ENCODE results near the gene DGCR6. TPM values are rescaled to one million over a fixed set of nuclear protein-coding genes. Genes with fewer than 3 reads are reported as not detected.
A peak's percentile ranks its signal among the peaks of the same experiment; 100 is the strongest.
"Not testable (repeated sequence)": the region's sequence is repeated elsewhere in the genome, so short reads cannot be mapped to it uniquely, and the experiment has no call there.

DGCR6 gene
- 0.51 and 0.83 TPM in 2 replicates for total RNA-seq
- polyA plus RNA-seq = 0.56 and 0.77 TPM in 2 replicates
- polyA plus RNA-seq (2012) = 0.44 and 0.66 TPM in 2 replicates
- 2.7 TPM in 1 of 2 replicates, not detected in the other for polyA minus RNA-seq (ENCODE audit: low replicate concordance)

DNA sequence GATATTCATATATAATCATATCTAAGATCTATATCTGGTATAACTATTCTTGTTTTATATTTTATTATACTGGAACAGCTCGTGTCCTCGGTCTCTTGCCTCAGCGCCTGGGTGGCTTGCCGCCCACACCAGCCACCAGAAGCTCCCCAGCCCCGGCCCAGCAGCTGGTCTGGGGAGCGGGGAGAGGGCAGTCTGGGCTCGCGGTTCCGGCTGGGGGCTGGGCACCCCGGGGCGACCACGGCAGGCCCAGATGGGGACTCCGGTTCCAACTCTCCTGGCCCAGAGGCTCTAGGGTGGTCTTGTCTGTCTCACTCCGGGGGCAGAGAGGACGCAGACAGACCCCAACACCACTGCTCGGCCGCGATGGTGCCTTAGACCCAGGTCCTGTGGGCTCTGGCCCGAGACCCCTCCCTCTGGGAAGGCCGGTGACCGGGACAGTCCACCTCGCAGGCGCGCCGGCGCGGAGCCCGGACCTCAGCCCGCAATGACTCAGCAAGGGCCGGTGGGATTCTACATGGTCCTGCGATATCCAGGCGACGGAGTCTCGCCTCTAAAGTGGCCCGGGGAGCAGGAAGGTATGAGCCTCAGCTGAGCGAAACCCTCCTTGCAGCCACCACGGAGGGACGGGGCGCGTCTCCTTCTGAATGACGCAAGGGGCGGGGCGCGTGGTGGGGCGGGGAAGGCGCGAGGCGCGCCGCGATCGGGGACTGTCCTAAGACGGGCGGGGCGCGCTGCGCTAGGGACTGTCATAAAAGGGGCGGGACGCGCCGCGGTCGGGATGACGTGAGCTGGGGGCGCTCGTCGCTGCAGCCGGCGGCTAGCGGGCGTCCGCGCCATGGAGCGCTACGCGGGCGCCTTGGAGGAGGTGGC is at the start of gene DGCR6:
TSS of gene DGCR6 (plus strand) at position 781 of the 870 bp plus-strand sequence. CDS start at position 836, 55 bp downstream.
- H3K4me3 ChIP-seq (replicated peaks in 1 of 4; ENCODE audit: control extremely low read depth in 1 of 4, insufficient read depth in 1 of 4, low read depth in 3 of 4, low read length in 4 of 4) = no peak within 1 kb of the TSS
- H3K9ac ChIP-seq (ENCODE audit: insufficient read depth, low read length) = no peak within 1 kb of the TSS
- H2AFZ ChIP-seq (ENCODE audit: low read length) = no peak within 1 kb of the TSS
- H3K9me3 ChIP-seq (ENCODE audit: control insufficient read depth, insufficient read depth, low read depth, low read length) = no peaks in the 10 kb centered on the region
- DNase-seq (ENCODE audit: low read depth in 2 of 2) = no peak
- H3K27ac ChIP-seq (ENCODE audit: insufficient read depth, low read length) = no peak within 1 kb of the TSS
- no peaks in the 10 kb centered on the region for H4K20me1 ChIP-seq (ENCODE audit: control insufficient read depth, extremely low read depth, insufficient read depth, low read length)
- H3K4me2 ChIP-seq (ENCODE audit: extremely low read depth, insufficient read depth, low read length) = no peak within 1 kb of the TSS
- TF ChIP-seq, protein P1, sequence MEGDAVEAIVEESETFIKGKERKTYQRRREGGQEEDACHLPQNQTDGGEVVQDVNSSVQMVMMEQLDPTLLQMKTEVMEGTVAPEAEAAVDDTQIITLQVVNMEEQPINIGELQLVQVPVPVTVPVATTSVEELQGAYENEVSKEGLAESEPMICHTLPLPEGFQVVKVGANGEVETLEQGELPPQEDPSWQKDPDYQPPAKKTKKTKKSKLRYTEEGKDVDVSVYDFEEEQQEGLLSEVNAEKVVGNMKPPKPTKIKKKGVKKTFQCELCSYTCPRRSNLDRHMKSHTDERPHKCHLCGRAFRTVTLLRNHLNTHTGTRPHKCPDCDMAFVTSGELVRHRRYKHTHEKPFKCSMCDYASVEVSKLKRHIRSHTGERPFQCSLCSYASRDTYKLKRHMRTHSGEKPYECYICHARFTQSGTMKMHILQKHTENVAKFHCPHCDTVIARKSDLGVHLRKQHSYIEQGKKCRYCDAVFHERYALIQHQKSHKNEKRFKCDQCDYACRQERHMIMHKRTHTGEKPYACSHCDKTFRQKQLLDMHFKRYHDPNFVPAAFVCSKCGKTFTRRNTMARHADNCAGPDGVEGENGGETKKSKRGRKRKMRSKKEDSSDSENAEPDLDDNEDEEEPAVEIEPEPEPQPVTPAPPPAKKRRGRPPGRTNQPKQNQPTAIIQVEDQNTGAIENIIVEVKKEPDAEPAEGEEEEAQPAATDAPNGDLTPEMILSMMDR (conservative IDR thresholded peaks at IDR 0.05 in 1 of 2, IDR thresholded peaks at IDR 0.05 in 1 of 2; ENCODE audit: low read depth in 1 of 2, low read length in 2 of 2) = no peak
- TF ChIP-seq EZH2 (IDR thresholded peaks at IDR 0.05; ENCODE audit: low read length, missing control alignments) = no peak
- H3K4me1 ChIP-seq (ENCODE audit: control insufficient read depth, extremely low read depth, insufficient read depth, low read length) = no peaks in the 10 kb centered on the region
- H3K79me2 ChIP-seq (ENCODE audit: control insufficient read depth, insufficient read depth, low read length) = no peaks in the 10 kb centered on the region
- H3K36me3 ChIP-seq (ENCODE audit: control insufficient read depth, insufficient read depth, low read length) = no peaks in the 10 kb centered on the region
- H3K27me3 ChIP-seq (ENCODE audit: control insufficient read depth, insufficient read depth, low read length) = no peaks in the 10 kb centered on the region

DNA sequence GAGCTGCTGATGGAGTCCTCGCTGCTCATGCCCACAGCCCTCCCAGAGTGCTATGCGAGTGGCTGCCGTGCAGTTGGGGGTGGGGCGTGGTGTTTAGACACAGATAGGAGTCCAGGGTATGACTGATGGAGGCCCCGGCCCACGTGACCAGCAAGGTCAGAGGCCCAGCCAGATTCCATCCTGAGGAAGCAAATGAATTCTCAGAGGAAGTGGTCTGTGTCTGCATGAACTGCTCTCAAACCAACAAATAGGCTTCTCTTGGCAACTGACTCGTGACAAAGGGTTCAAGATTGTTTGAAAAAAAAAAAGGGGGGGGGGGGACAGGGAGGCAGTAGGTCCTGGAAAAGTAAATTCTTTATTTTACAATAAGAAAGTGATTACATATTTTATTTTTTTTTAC is 46.8 kb upstream of the DGCR6 start:
- not testable (repeated sequence) for H3K4me2 ChIP-seq (ENCODE audit: extremely low read depth, insufficient read depth, low read length); H3K27me3 ChIP-seq (ENCODE audit: control insufficient read depth, insufficient read depth, low read length); H3K9me3 ChIP-seq (ENCODE audit: control insufficient read depth, insufficient read depth, low read depth, low read length); H3K4me3 ChIP-seq (replicated peaks in 1 of 4; ENCODE audit: control extremely low read depth in 1 of 4, insufficient read depth in 1 of 4, low read depth in 3 of 4, low read length in 4 of 4); H2AFZ ChIP-seq (ENCODE audit: low read length); H3K79me2 ChIP-seq (ENCODE audit: control insufficient read depth, insufficient read depth, low read length); H4K20me1 ChIP-seq (ENCODE audit: control insufficient read depth, extremely low read depth, insufficient read depth, low read length); H3K4me1 ChIP-seq (ENCODE audit: control insufficient read depth, extremely low read depth, insufficient read depth, low read length); H3K27ac ChIP-seq (ENCODE audit: insufficient read depth, low read length); H3K9ac ChIP-seq (ENCODE audit: insufficient read depth, low read length); H3K36me3 ChIP-seq (ENCODE audit: control insufficient read depth, insufficient read depth, low read length)
- DNase-seq (ENCODE audit: low read depth in 2 of 2) = peak in 1 of 2 donors; percentile 1

DNA sequence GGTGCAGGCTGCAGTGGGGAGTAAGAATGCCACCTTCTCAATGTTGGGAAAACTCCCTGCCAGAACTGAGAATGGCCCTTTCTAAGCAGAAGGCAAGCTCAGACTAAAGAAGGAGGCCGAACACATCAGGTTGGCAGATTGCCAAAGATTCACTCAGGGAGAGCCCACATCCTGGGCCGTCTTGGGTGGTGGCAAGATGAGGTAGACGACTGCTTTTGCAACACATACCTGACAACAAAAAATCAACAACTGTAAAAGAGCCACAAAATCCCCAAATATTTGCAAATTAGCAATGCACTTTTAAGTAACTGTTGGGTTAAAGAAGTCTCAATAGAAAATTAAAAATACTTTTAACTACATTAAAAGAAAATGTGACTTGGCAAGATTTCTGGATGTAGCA is 24.9 kb upstream of the DGCR6 start:
- H3K9ac ChIP-seq (ENCODE audit: insufficient read depth, low read length); H3K4me3 ChIP-seq (replicated peaks in 1 of 4; ENCODE audit: control extremely low read depth in 1 of 4, insufficient read depth in 1 of 4, low read depth in 3 of 4, low read length in 4 of 4); H3K27ac ChIP-seq (ENCODE audit: insufficient read depth, low read length); H2AFZ ChIP-seq (ENCODE audit: low read length); H4K20me1 ChIP-seq (ENCODE audit: control insufficient read depth, extremely low read depth, insufficient read depth, low read length); H3K9me3 ChIP-seq (ENCODE audit: control insufficient read depth, insufficient read depth, low read depth, low read length); DNase-seq (ENCODE audit: low read depth in 2 of 2); H3K27me3 ChIP-seq (ENCODE audit: control insufficient read depth, insufficient read depth, low read length); H3K4me2 ChIP-seq (ENCODE audit: extremely low read depth, insufficient read depth, low read length); H3K36me3 ChIP-seq (ENCODE audit: control insufficient read depth, insufficient read depth, low read length); H3K79me2 ChIP-seq (ENCODE audit: control insufficient read depth, insufficient read depth, low read length); H3K4me1 ChIP-seq (ENCODE audit: control insufficient read depth, extremely low read depth, insufficient read depth, low read length): not testable (repeated sequence)

DNA sequence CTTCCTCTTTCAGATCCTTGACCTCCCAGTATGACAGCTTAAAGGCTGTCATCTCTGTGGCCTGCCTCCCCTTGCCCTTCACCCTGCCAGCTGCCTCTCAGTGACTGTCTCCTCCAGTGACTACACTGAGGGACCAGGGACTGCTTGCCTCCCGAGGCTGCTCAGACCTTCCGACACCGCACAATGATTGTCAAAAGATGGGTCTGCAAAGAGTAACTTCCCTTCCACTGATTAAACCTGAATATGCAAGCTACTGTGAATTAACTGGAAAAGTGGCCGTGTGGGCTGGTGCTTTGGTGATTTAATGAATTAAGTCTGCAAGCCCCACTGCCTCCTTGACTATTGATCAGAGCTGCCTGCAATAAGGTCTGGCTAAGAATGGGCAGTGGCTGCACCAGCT is 21.7 kb upstream of the DGCR6 start:
- not testable (repeated sequence) for H4K20me1 ChIP-seq (ENCODE audit: control insufficient read depth, extremely low read depth, insufficient read depth, low read length); H3K4me3 ChIP-seq (replicated peaks in 1 of 4; ENCODE audit: control extremely low read depth in 1 of 4, insufficient read depth in 1 of 4, low read depth in 3 of 4, low read length in 4 of 4); H3K27ac ChIP-seq (ENCODE audit: insufficient read depth, low read length); H3K36me3 ChIP-seq (ENCODE audit: control insufficient read depth, insufficient read depth, low read length); H3K4me2 ChIP-seq (ENCODE audit: extremely low read depth, insufficient read depth, low read length); DNase-seq (ENCODE audit: low read depth in 2 of 2); H3K79me2 ChIP-seq (ENCODE audit: control insufficient read depth, insufficient read depth, low read length); H3K4me1 ChIP-seq (ENCODE audit: control insufficient read depth, extremely low read depth, insufficient read depth, low read length); H3K27me3 ChIP-seq (ENCODE audit: control insufficient read depth, insufficient read depth, low read length); H3K9me3 ChIP-seq (ENCODE audit: control insufficient read depth, insufficient read depth, low read depth, low read length); H3K9ac ChIP-seq (ENCODE audit: insufficient read depth, low read length); H2AFZ ChIP-seq (ENCODE audit: low read length)

Measured in fibroblast of lung (primary cell).